ENCODE measurements around the gene CCL19.

Gene CCL19

DNA sequence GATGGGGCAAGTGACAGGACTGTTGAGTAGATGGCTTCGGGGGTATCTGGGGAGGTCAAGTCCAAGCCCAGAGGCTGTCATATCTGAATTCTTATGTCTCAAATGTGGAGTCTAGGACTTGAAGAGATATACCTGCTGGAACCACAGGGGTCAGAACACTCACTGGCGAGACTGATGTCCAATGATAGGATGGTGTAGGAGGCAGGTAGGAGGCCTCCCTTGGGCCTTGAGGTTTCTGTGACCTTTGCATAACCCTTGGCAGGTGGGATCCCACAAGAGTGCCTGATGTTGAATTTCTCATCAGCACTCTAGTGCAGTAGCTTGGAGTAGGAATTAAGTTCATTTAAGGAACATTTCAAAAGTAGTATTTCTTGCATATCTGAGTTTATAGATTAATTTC is 16.1 kb upstream of the CCL19 start:
- Histone ChIP-seq H3K4me3 (no peak overlapping the region), H3K9ac (ENCODE audit: insufficient read length) (no peak overlapping the region), H3K36me3 (ENCODE audit: insufficient read depth, low read length) (no peaks in the 10 kb centered on the region), H3K27ac (no peak overlapping the region), H3K9me3 (ENCODE audit: low read depth, low read length) (no peaks in the 10 kb centered on the region)
- no peak for TF ChIP-seq FOXP2 (optimal IDR thresholded peaks at IDR 0.05; ENCODE audit: control extremely low read depth, extremely low read length, insufficient read depth)
- no peak for TF ChIP-seq EZH2 (IDR thresholded peaks at IDR 0.05)
- TF ChIP-seq POLR2AphosphoS5 (IDR thresholded peaks at IDR 0.05; ENCODE audit: borderline replicate concordance, low read depth, low read length), result no peak
- no peak for DNase-seq (ENCODE audit: low read depth, low spot score)

GRCh38 chr9:34701769-34702736 is 11.0 kb upstream of the CCL19 start:
- Histone ChIP-seq H3K27ac (no peak overlapping the region), H3K36me3 (ENCODE audit: insufficient read depth, low read length) (no peaks in the 10 kb centered on the region), H3K9me3 (ENCODE audit: low read depth, low read length) (no peaks in the 10 kb centered on the region), H3K4me3 (peak overlapping the region; percentile 77), H3K9ac (ENCODE audit: insufficient read length) (no peak overlapping the region)
- DNase-seq (ENCODE audit: low read depth, low spot score), result peak; percentile 51
- TF ChIP-seq POLR2AphosphoS5 (IDR thresholded peaks at IDR 0.05; ENCODE audit: borderline replicate concordance, low read depth, low read length), result no peak
- no peak for TF ChIP-seq EZH2 (IDR thresholded peaks at IDR 0.05)
- TF ChIP-seq FOXP2 (optimal IDR thresholded peaks at IDR 0.05; ENCODE audit: control extremely low read depth, extremely low read length, insufficient read depth), result no peak

GRCh38 chr9:34701023-34701768 is 10.1 kb upstream of the CCL19 start:
- peak overlapping the region; percentile 77 for H3K4me3 ChIP-seq
- no peak for TF ChIP-seq POLR2AphosphoS5 (IDR thresholded peaks at IDR 0.05; ENCODE audit: borderline replicate concordance, low read depth, low read length)
- TF ChIP-seq EZH2 (IDR thresholded peaks at IDR 0.05), result no peak
- no peak for TF ChIP-seq FOXP2 (optimal IDR thresholded peaks at IDR 0.05; ENCODE audit: control extremely low read depth, extremely low read length, insufficient read depth)
- H3K36me3 ChIP-seq (ENCODE audit: insufficient read depth, low read length), result no peaks in the 10 kb centered on the region
- no peak for DNase-seq (ENCODE audit: low read depth, low spot score)
- H3K27ac ChIP-seq, result no peak overlapping the region
- H3K9me3 ChIP-seq (ENCODE audit: low read depth, low read length), result no peaks in the 10 kb centered on the region
- no peak overlapping the region for H3K9ac ChIP-seq (ENCODE audit: insufficient read length)

GRCh38 chr9:34694811-34695210 is 3.7 kb upstream of the CCL19 start:
- no peaks in the 10 kb centered on the region for H3K36me3 ChIP-seq (ENCODE audit: insufficient read depth, low read length)
- H3K9me3 ChIP-seq (ENCODE audit: low read depth, low read length), result no peaks in the 10 kb centered on the region
- H3K4me3 ChIP-seq, result no peak overlapping the region
- no peak for DNase-seq (ENCODE audit: low read depth, low spot score)
- no peak overlapping the region for H3K27ac ChIP-seq
- TF ChIP-seq EZH2 (IDR thresholded peaks at IDR 0.05) (no peak), POLR2AphosphoS5 (IDR thresholded peaks at IDR 0.05; ENCODE audit: borderline replicate concordance, low read depth, low read length) (no peak), FOXP2 (optimal IDR thresholded peaks at IDR 0.05; ENCODE audit: control extremely low read depth, extremely low read length, insufficient read depth) (no peak)
- H3K9ac ChIP-seq (ENCODE audit: insufficient read length), result no peak overlapping the region

DNA sequence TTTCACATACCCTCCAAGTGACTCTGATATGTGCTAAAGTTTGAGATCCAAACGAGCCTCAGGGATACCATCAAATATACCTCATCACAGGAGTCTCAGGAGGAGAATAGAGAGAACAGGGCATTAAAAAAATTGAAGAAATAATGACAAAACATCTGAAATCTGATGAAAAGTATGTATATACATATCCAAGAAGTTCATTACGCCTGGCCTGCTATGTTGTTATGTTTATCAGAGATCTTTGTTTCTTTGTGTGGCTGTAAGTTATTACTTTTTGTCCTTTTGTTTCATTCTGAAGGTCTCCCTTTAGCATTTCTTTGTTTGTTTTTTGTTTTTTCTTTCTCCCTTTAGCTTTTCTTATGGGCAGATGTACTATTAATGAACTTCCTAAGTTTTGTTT is 2.5 kb upstream of the CCL19 start:
- Histone ChIP-seq H3K27ac (no peak overlapping the region), H3K36me3 (ENCODE audit: insufficient read depth, low read length) (no peaks in the 10 kb centered on the region), H3K9ac (ENCODE audit: insufficient read length) (no peak overlapping the region), H3K9me3 (ENCODE audit: low read depth, low read length) (no peaks in the 10 kb centered on the region), H3K4me3 (no peak overlapping the region)
- no peak for TF ChIP-seq FOXP2 (optimal IDR thresholded peaks at IDR 0.05; ENCODE audit: control extremely low read depth, extremely low read length, insufficient read depth)
- TF ChIP-seq EZH2 (IDR thresholded peaks at IDR 0.05), result no peak
- TF ChIP-seq POLR2AphosphoS5 (IDR thresholded peaks at IDR 0.05; ENCODE audit: borderline replicate concordance, low read depth, low read length), result no peak
- DNase-seq (ENCODE audit: low read depth, low spot score), result no peak

GRCh38 chr9:34691936-34692315 is 850 bp upstream of the CCL19 start:
- DNase-seq (ENCODE audit: low read depth, low spot score), result no peak
- H3K9me3 ChIP-seq (ENCODE audit: low read depth, low read length), result no peaks in the 10 kb centered on the region
- H3K4me3 ChIP-seq, result no peak overlapping the region
- no peak overlapping the region for H3K9ac ChIP-seq (ENCODE audit: insufficient read length)
- no peak overlapping the region for H3K27ac ChIP-seq
- H3K36me3 ChIP-seq (ENCODE audit: insufficient read depth, low read length), result no peaks in the 10 kb centered on the region
- TF ChIP-seq EZH2 (IDR thresholded peaks at IDR 0.05) (no peak), POLR2AphosphoS5 (IDR thresholded peaks at IDR 0.05; ENCODE audit: borderline replicate concordance, low read depth, low read length) (no peak), FOXP2 (optimal IDR thresholded peaks at IDR 0.05; ENCODE audit: control extremely low read depth, extremely low read length, insufficient read depth) (no peak)

- no peak for DNase-seq (ENCODE audit: low read depth, low spot score)
- H3K27ac ChIP-seq, result no peak overlapping the region
- H3K9me3 ChIP-seq (ENCODE audit: low read depth, low read length), result no peaks in the 10 kb centered on the region
- no peak overlapping the region for H3K4me3 ChIP-seq
- TF ChIP-seq EZH2 (IDR thresholded peaks at IDR 0.05), result no peak
- no peak for TF ChIP-seq POLR2AphosphoS5 (IDR thresholded peaks at IDR 0.05; ENCODE audit: borderline replicate concordance, low read depth, low read length)
- no peak for TF ChIP-seq FOXP2 (optimal IDR thresholded peaks at IDR 0.05; ENCODE audit: control extremely low read depth, extremely low read length, insufficient read depth)
- H3K36me3 ChIP-seq (ENCODE audit: insufficient read depth, low read length), result no peaks in the 10 kb centered on the region
- H3K9ac ChIP-seq (ENCODE audit: insufficient read length), result no peak overlapping the region
These were observed 1.6 kb downstream of the CCL19 start for GRCh38 chr9:34689512-34689911.

GRCh38 chr9:34689116-34689470 is 2.0 kb downstream of the CCL19 start:
- no peak overlapping the region for H3K4me3 ChIP-seq
- no peaks in the 10 kb centered on the region for H3K9me3 ChIP-seq (ENCODE audit: low read depth, low read length)
- TF ChIP-seq EZH2 (IDR thresholded peaks at IDR 0.05) (no peak), FOXP2 (optimal IDR thresholded peaks at IDR 0.05; ENCODE audit: control extremely low read depth, extremely low read length, insufficient read depth) (no peak), POLR2AphosphoS5 (IDR thresholded peaks at IDR 0.05; ENCODE audit: borderline replicate concordance, low read depth, low read length) (no peak)

More at GRCh38 chr9:34689116-34689470, 2.0 kb downstream of the CCL19 start:
- Histone ChIP-seq H3K27ac (no peak overlapping the region), H3K9ac (ENCODE audit: insufficient read length) (no peak overlapping the region), H3K36me3 (ENCODE audit: insufficient read depth, low read length) (no peaks in the 10 kb centered on the region)
- no peak for DNase-seq (ENCODE audit: low read depth, low spot score)
